Activated T-helper 17 cell treated with anti-CD3 and anti-CD28 coated beads, Interleukin-2, amount 50 U/mL, for 72 hours (primary cell): ENCODE results near the gene TMEM107. TPM values are rescaled to one million over a fixed set of nuclear protein-coding genes. Genes with fewer than 3 reads are reported as not detected.
"Not testable (repeated sequence)": the region's sequence is repeated elsewhere in the genome, so short reads cannot be mapped to it uniquely, and the experiment has no call there.

Experiments used
- ATAC-seq: fragments of 150-1000 bp; cut with Tn5 transposase; replicated peaks from 2 replicates; pipeline ENCODE4 v1.10.0; 2021; ENCODE audit warnings: mild to moderate bottlenecking, moderate library complexity
- H3K27ac Mint-ChIP-seq: one replicate; pipeline ENCODE4 v1.8.0; 2022; ENCODE audit warnings: mixed read lengths
- H3K27me3 Mint-ChIP-seq: one replicate; pipeline ENCODE4 v1.8.0; 2022; ENCODE audit warnings: mixed read lengths
- H3K36me3 Mint-ChIP-seq: one replicate; pipeline ENCODE4 v1.8.0; 2022; ENCODE audit warnings: low read depth, mild to moderate bottlenecking, mixed read lengths
- H3K4me1 Mint-ChIP-seq: one replicate; pipeline ENCODE4 v1.8.0; 2022; ENCODE audit warnings: mixed read lengths
- H3K4me3 Mint-ChIP-seq: one replicate; pipeline ENCODE4 v1.8.0; 2022; ENCODE audit warnings: mild to moderate bottlenecking, mixed read lengths
- H3K9me3 Mint-ChIP-seq: one replicate; pipeline ENCODE4 v1.8.0; 2022; ENCODE audit warnings: mixed read lengths
- total RNA-seq, 2 donors: library from RNA; stranded (reverse); gene quantifications; one replicate each; pipeline ENCODE4 v1.2.3, GENCODE V29; 2022

Gene TMEM107
- total RNA-seq, 2 donors from 2014 or later: 43.3 to 45.3 TPM

GRCh38 chr17:8176998-8177731 lies 985 bp upstream of the TMEM107 start:
- ATAC-seq: no peak
- H3K4me1 Mint-ChIP-seq: peaks cover 27% of the 10 kb centered on the region
- H3K27me3 Mint-ChIP-seq: no peaks in the 10 kb centered on the region
- H3K9me3 Mint-ChIP-seq: no peaks in the 10 kb centered on the region
- H3K27ac Mint-ChIP-seq: peak overlapping the region; percentile 98
- peak overlapping the region; percentile 99 for H3K4me3 Mint-ChIP-seq
- peaks cover 19% of the 10 kb centered on the region for H3K36me3 Mint-ChIP-seq

GRCh38 chr17:8175795-8176196 lies 384 bp downstream of the TMEM107 start:
- H3K27ac Mint-ChIP-seq: peak overlapping the region; percentile 98
- peaks cover 27% of the 10 kb centered on the region for H3K4me1 Mint-ChIP-seq
- H3K36me3 Mint-ChIP-seq: peaks cover 19% of the 10 kb centered on the region
- peak; percentile 12 for ATAC-seq
- no peaks in the 10 kb centered on the region for H3K27me3 Mint-ChIP-seq
- H3K4me3 Mint-ChIP-seq: peak overlapping the region; percentile 99
- H3K9me3 Mint-ChIP-seq: no peaks in the 10 kb centered on the region

- Mint-ChIP-seq H3K36me3 (peaks cover 19% of the 10 kb centered on the region), H3K27ac (peak overlapping the region; percentile 99), H3K4me1 (peaks cover 27% of the 10 kb centered on the region), H3K9me3 (no peaks in the 10 kb centered on the region), H3K4me3 (peak overlapping the region; percentile 99), H3K27me3 (no peaks in the 10 kb centered on the region)
- no peak for ATAC-seq
Measured at GRCh38 chr17:8173871-8174322, 2.3 kb downstream of the TMEM107 start.

- Mint-ChIP-seq H3K36me3 (peaks cover 19% of the 10 kb centered on the region), H3K27ac (peak overlapping the region; percentile 99), H3K27me3 (no peaks in the 10 kb centered on the region), H3K4me3 (peak overlapping the region; percentile 99), H3K4me1 (peaks cover 27% of the 10 kb centered on the region), H3K9me3 (no peaks in the 10 kb centered on the region)
- peak; percentile 81 for ATAC-seq
Measured at GRCh38 chr17:8173056-8173870, 2.9 kb downstream of the TMEM107 start.

GRCh38 chr17:8170186-8170585 lies 6.0 kb downstream of the TMEM107 start:
- not testable (repeated sequence) for H3K9me3 Mint-ChIP-seq, H3K27me3 Mint-ChIP-seq, H3K27ac Mint-ChIP-seq, ATAC-seq, H3K4me3 Mint-ChIP-seq
- peaks cover 15% of the 10 kb centered on the region for H3K36me3 Mint-ChIP-seq
- peaks cover 19% of the 10 kb centered on the region for H3K4me1 Mint-ChIP-seq

GRCh38 chr17:8167526-8167925 lies 8.7 kb downstream of the TMEM107 start:
- H3K27ac Mint-ChIP-seq: no peak overlapping the region
- peaks cover 7% of the 10 kb centered on the region for H3K4me1 Mint-ChIP-seq
- no peak for ATAC-seq
- no peak overlapping the region for H3K4me3 Mint-ChIP-seq
- no peaks in the 10 kb centered on the region for H3K9me3 Mint-ChIP-seq
- H3K36me3 Mint-ChIP-seq: peaks cover 6% of the 10 kb centered on the region
- H3K27me3 Mint-ChIP-seq: no peaks in the 10 kb centered on the region

- H3K4me3 Mint-ChIP-seq: no peak overlapping the region
- ATAC-seq: no peak
- no peaks in the 10 kb centered on the region for H3K9me3 Mint-ChIP-seq
- H3K4me1 Mint-ChIP-seq: peaks cover 7% of the 10 kb centered on the region
- H3K36me3 Mint-ChIP-seq: peaks cover 13% of the 10 kb centered on the region
- no peak overlapping the region for H3K27ac Mint-ChIP-seq
- no peaks in the 10 kb centered on the region for H3K27me3 Mint-ChIP-seq
Measured at GRCh38 chr17:8166731-8167130, 9.4 kb downstream of the TMEM107 start.

- H3K36me3 Mint-ChIP-seq: peaks cover 33% of the 10 kb centered on the region
- no peaks in the 10 kb centered on the region for H3K27me3 Mint-ChIP-seq
- peak overlapping the region; percentile 84 for H3K4me3 Mint-ChIP-seq
- H3K9me3 Mint-ChIP-seq: no peaks in the 10 kb centered on the region
- peak overlapping the region; percentile 90 for H3K27ac Mint-ChIP-seq
- no peak for ATAC-seq
- H3K4me1 Mint-ChIP-seq: peaks cover 21% of the 10 kb centered on the region
Measured at GRCh38 chr17:8164815-8165131, 11.4 kb downstream of the TMEM107 start.

- Mint-ChIP-seq H3K27ac (peak overlapping the region; percentile 90), H3K4me1 (peaks cover 25% of the 10 kb centered on the region), H3K27me3 (no peaks in the 10 kb centered on the region), H3K4me3 (peak overlapping the region; percentile 84), H3K36me3 (peaks cover 38% of the 10 kb centered on the region), H3K9me3 (no peaks in the 10 kb centered on the region)
- ATAC-seq: peak; percentile 87
Measured at GRCh38 chr17:8163978-8164814, 12.0 kb downstream of the TMEM107 start.

GRCh38 chr17:8162997-8163977 lies 12.9 kb downstream of the TMEM107 start:
- Mint-ChIP-seq H3K27ac (peak overlapping the region; percentile 90), H3K27me3 (no peaks in the 10 kb centered on the region), H3K36me3 (peaks cover 47% of the 10 kb centered on the region), H3K4me3 (peak overlapping the region; percentile 84), H3K4me1 (peaks cover 31% of the 10 kb centered on the region), H3K9me3 (no peaks in the 10 kb centered on the region)
- peak; percentile 6 for ATAC-seq

GRCh38 chr17:8162233-8162996 lies 13.8 kb downstream of the TMEM107 start, which contains the start of gene VAMP2:
VAMP2 (minus strand) TSS chr17:8162948; CDS start chr17:8162879, 69 bp downstream.
- no peaks in the 10 kb centered on the region for H3K27me3 Mint-ChIP-seq
- H3K4me1 Mint-ChIP-seq: peaks cover 31% of the 10 kb centered on the region
- peaks cover 51% of the 10 kb centered on the region for H3K36me3 Mint-ChIP-seq
- ATAC-seq: peak; percentile 59
- peak within 1 kb of the TSS; percentile 94 for H3K4me3 Mint-ChIP-seq
- H3K27ac Mint-ChIP-seq: peak within 1 kb of the TSS; percentile 90
- no peaks in the 10 kb centered on the region for H3K9me3 Mint-ChIP-seq

GRCh38 chr17:8161289-8162232 lies 14.6 kb downstream of the TMEM107 start:
- Mint-ChIP-seq H3K27me3 (no peaks in the 10 kb centered on the region), H3K36me3 (peaks cover 51% of the 10 kb centered on the region), H3K9me3 (no peaks in the 10 kb centered on the region), H3K27ac (peak overlapping the region; percentile 79), H3K4me3 (peak overlapping the region; percentile 94), H3K4me1 (peaks cover 31% of the 10 kb centered on the region)
- ATAC-seq: no peak
